SK-N-SH (cell line): Measurements from ENCODE around the gene VPS35. TPM values are rescaled to one million over a fixed set of nuclear protein-coding genes. Genes with fewer than 3 reads are reported as not detected.

ENCODE experiments used
- CTCF ChIA-PET: fragments of 300-600, 350-600 bp; formaldehyde crosslinking; extraction: SDS; loops from one replicate; lab custom pipeline; 2021; lab: Yijun Ruan, JAX
- POLR2A ChIA-PET: fragments of 350-600 bp; sonication (Branson Sonifier 250); formaldehyde crosslinking; extraction: SDS; loops from one replicate; lab custom pipeline; 2020; ENCODE audit warnings: antibody characterized with exemption, inconsistent platforms; lab: Yijun Ruan, JAX
- DNase-seq: peaks from one replicate; pipeline ENCODE4 v3.0.0; 2012
- H2AFZ ChIP-seq: fragments of 200-600 bp; sonication (generic); 2 replicates; pipeline ENCODE4 v1.8.1; 2016; ENCODE audit warnings: antibody characterized with exemption, mild to moderate bottlenecking, low read depth
- H3F3A ChIP-seq: fragments of 200-600 bp; sonication (generic); replicated peaks from 2 replicates; pipeline ENCODE3; 2016; ENCODE audit warnings: antibody characterized with exemption, mild to moderate bottlenecking; ENCODE audit not compliant: insufficient read depth
- H3K27ac ChIP-seq, 2 experiments: fragments of 200-500 bp in 1 of 2; fragments of 200-600 bp in 1 of 2; sonication (Bioruptor generic) in 1 of 2; sonication (generic), shearing (Covaris generic) in 1 of 2; 2 replicates each; pipeline versions ENCODE4 v1.5.1 to v1.6.1; 2014 to 2016; ENCODE audit warnings: low read depth in 2 of 2, inconsistent platforms in 1 of 2, low read length in 1 of 2, mild to moderate bottlenecking in 1 of 2, mixed read lengths in 1 of 2
- H3K27me3 ChIP-seq: fragments of 200-600 bp; sonication (generic), shearing (Covaris generic); 2 replicates; pipeline ENCODE4 v1.6.1; 2016; ENCODE audit warnings: mixed run types; ENCODE audit not compliant: insufficient read depth
- H3K36me3 ChIP-seq, 2 experiments: fragments of 200-500 bp in 1 of 2; fragments of 200-600 bp in 1 of 2; sonication (Bioruptor generic) in 1 of 2; sonication (generic) in 1 of 2; replicated peaks in 1 of 2; 2 replicates each; pipeline versions ENCODE3 to v1.5.1; 2014 to 2016; ENCODE audit warnings: low read length in 1 of 2, mild to moderate bottlenecking in 1 of 2; ENCODE audit not compliant: insufficient read depth in 2 of 2, control insufficient read depth in 1 of 2
- H3K4me1 ChIP-seq, 2 experiments: fragments of 200-500 bp in 1 of 2; fragments of 200-600 bp in 1 of 2; sonication (Bioruptor generic) in 1 of 2; sonication (generic), shearing (Covaris generic) in 1 of 2; 2 replicates each; pipeline versions ENCODE4 v1.5.1 to v1.6.1; 2014 to 2016; ENCODE audit warnings: low read depth in 1 of 2, low read length in 1 of 2, mixed run types in 1 of 2; ENCODE audit not compliant: insufficient read depth in 2 of 2, control insufficient read depth in 1 of 2
- H3K4me2 ChIP-seq: fragments of 200-600 bp; sonication (generic), shearing (Covaris generic); 2 replicates; pipeline ENCODE4 v1.6.1; 2017; ENCODE audit warnings: mixed run types
- H3K4me3 ChIP-seq, 2 experiments: fragments of 200-500 bp in 1 of 2; fragments of 200-600 bp in 1 of 2; sonication (Bioruptor generic) in 1 of 2; sonication (generic), shearing (Covaris generic) in 1 of 2; 2 replicates each; pipeline versions ENCODE4 v1.5.1 to v1.8.1; 2014 to 2016; ENCODE audit warnings: low read depth in 2 of 2, inconsistent platforms in 1 of 2, low read length in 1 of 2, mild to moderate bottlenecking in 1 of 2, mixed read lengths in 1 of 2, moderate library complexity in 1 of 2
- H3K79me2 ChIP-seq: fragments of 200-600 bp; sonication (generic); 2 replicates; pipeline ENCODE4 v1.8.1; 2017; ENCODE audit warnings: mild to moderate bottlenecking; ENCODE audit not compliant: insufficient read depth
- H3K9ac ChIP-seq: fragments of 200-600 bp; sonication (generic); 2 replicates; pipeline ENCODE4 v1.6.1; 2017; ENCODE audit warnings: mixed run types
- H3K9me2 ChIP-seq: fragments of 200-600 bp; sonication (generic); 2 replicates; pipeline ENCODE4 v1.6.1; 2017; ENCODE audit warnings: mixed run types
- H3K9me3 ChIP-seq: fragments of 200-600 bp; sonication (generic); 2 replicates; pipeline ENCODE4 v1.6.1; 2017; ENCODE audit warnings: mixed run types, mild to moderate bottlenecking, moderate library complexity
- H4K20me1 ChIP-seq: fragments of 200-600 bp; sonication (generic); 2 replicates; pipeline ENCODE4 v1.6.1; 2017; ENCODE audit warnings: mild to moderate bottlenecking, mixed run types; ENCODE audit not compliant: insufficient read depth
- FOXJ3 ChIP-seq: sonication (generic); formaldehyde crosslinking; IDR thresholded peaks from 2 replicates; pipeline ENCODE4 v1.5.1; 2020; ENCODE audit warnings: mild to moderate bottlenecking, missing genetic modification reagents
- MAX ChIP-seq: IDR thresholded peaks from 2 replicates; pipeline ENCODE4 v1.4.0; 2012; ENCODE audit warnings: low read depth
- MXI1 ChIP-seq: IDR thresholded peaks from 2 replicates; pipeline ENCODE4 v1.6.1; 2012; ENCODE audit warnings: mild to moderate bottlenecking, low read depth, low read length, improper control_type of control experiment
- NRF1 ChIP-seq: IDR thresholded peaks from 2 replicates; pipeline ENCODE4 v1.6.1; 2012; ENCODE audit warnings: low read depth, mild to moderate bottlenecking, low read length
- POLR2AphosphoS5 ChIP-seq: IDR thresholded peaks from 2 replicates; pipeline ENCODE4 v1.6.1; 2012; ENCODE audit warnings: low read depth, low read length
- RAD21 ChIP-seq: IDR thresholded peaks from 2 replicates; pipeline ENCODE4 v1.6.1; 2012; ENCODE audit warnings: mild to moderate bottlenecking, low read length
- RXRA ChIP-seq: IDR thresholded peaks from 2 replicates; pipeline ENCODE4 v1.4.0; 2012; ENCODE audit warnings: low read depth, mild to moderate bottlenecking, borderline replicate concordance
- SIN3A ChIP-seq: IDR thresholded peaks from 2 replicates; pipeline ENCODE4 v1.6.1; 2012; ENCODE audit warnings: low read depth, mild to moderate bottlenecking, low read length, moderate library complexity, borderline replicate concordance
- SMC3 ChIP-seq: IDR thresholded peaks from 2 replicates; pipeline ENCODE4 v1.6.1; 2012; ENCODE audit warnings: low read depth, low read length, improper control_type of control experiment
- TAF1 ChIP-seq: IDR thresholded peaks from 2 replicates; pipeline ENCODE4 v1.6.1; 2012; ENCODE audit warnings: low read depth, mild to moderate bottlenecking, low read length, moderate library complexity, borderline replicate concordance
- TEAD4 ChIP-seq: IDR thresholded peaks from 2 replicates; pipeline ENCODE4 v1.4.0; 2012; ENCODE audit warnings: mild to moderate bottlenecking, borderline replicate concordance; ENCODE audit not compliant: insufficient read depth
- USF2 ChIP-seq: fragments of 150-350 bp; IDR thresholded peaks from 2 replicates; pipeline ENCODE4 v1.6.1; 2017; ENCODE audit warnings: antibody characterized with exemption, low read length, low read depth, borderline replicate concordance
- WGBS: methylation state at CpG from one replicate; pipeline ENCODE4 v1.1.6; 2017; ENCODE audit warnings: low lambda C conversion rate; 5-methylcytosine and 5-hydroxymethylcytosine counted together
- polyA plus RNA-seq, 3 experiments: library from polyadenylated mRNA; depleted of rRNA; stranded (reverse); fragments of >200 nt; gene quantifications; 2 replicates each; pipeline ENCODE4 v1.2.3, GENCODE V29; 2012
- TF ChIP-seq, protein P1 (sequence below): fragments of 200-600 bp; sonication (generic); IDR thresholded peaks from 2 replicates; pipeline ENCODE4 v1.6.1; 2017; ENCODE audit warnings: antibody characterized with exemption, mild to moderate bottlenecking, moderate library complexity
- TF ChIP-seq, protein P2 (sequence below): fragments of 150-350 bp; IDR thresholded peaks from 2 replicates; pipeline ENCODE4 v1.6.1; 2016; ENCODE audit warnings: mild to moderate bottlenecking, low read depth, low read length

The VPS35 gene
- polyA plus RNA-seq, 1 of the 3 experiments (the other 2 are of a cell fraction), result 17.5 TPM

DNA sequence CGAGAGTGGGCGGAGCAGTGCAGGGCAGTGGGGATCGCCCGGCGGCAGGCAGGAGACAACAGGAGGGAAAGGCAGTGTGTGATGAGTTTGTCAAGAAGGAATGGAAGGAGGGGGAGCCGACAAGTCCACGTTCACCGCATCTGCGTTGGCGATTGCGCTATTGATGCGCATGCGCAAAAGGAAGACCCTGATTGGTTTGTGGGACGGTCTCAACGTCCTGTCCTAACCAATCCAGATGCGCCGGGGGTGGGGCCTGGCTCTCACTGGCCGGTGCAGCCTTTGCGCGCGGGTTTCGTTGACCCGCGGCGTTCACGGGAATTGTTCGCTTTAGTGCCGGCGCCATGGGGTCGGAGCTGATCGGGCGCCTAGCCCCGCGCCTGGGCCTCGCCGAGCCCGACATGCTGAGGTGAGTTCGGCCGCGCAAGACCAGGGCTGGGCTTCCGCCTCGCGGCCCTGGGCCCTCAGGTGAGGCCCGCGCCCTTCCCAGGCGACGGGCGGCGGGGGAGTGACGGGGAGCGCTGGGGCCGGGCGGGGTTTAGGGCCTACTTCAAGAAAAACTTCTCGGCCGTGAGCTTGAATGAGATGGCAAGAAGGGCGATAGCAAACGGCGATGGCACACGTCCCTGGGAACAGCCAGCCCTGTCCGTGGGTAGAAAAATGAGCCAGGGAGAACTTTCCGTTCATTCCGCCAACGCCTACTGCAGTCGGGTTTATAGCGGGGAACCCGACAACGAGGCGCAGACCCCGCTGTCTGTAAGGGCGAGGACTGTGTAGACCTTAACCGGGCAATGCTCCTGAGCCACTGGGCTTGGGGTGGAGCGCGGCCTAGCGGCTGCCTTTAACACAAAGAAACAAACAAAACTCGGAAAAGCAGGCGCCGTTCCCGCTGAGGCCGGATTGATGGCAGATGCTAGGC is 645 bp upstream of the VPS35 start, which contains the start of gene ORC6:
Gene ORC6 (plus strand): TSS at position 295 of the 916 bp plus-strand sequence. CDS start 47 bp downstream, at position 342.
- H3K36me3 ChIP-seq, result peaks cover 7 to 8% of the 10 kb centered on the region in 2 experiments
- H3K4me2 ChIP-seq, result peak within 1 kb of the TSS; percentile 96
- peaks cover 13% of the 10 kb centered on the region for H3F3A ChIP-seq
- ChIA-PET POLR2A (interaction anchor here (0.6 to 2.4 kb wide), 3 partner anchors 67 to 111 kb away, joined by 3 to 7 read pairs (median 3); no protein-coding TSS in a partner anchor), CTCF (interaction anchor here (0.6 to 3.0 kb wide), 19 partner anchors 8 to 134 kb away, joined by 3 to 18 read pairs (median 4); no protein-coding TSS in a partner anchor)
- peaks cover 18% of the 10 kb centered on the region in 2 experiments for H3K4me1 ChIP-seq
- no peaks in the 10 kb centered on the region for H3K9me3 ChIP-seq
- H3K9me2 ChIP-seq, result no peaks in the 10 kb centered on the region
- WGBS, result 1% methylated on average over 23 of the region's 79 CpGs
- H2AFZ ChIP-seq, result peak within 1 kb of the TSS; percentile 74
- peak within 1 kb of the TSS; percentile 90 for H3K9ac ChIP-seq
- H3K27me3 ChIP-seq, result no peaks in the 10 kb centered on the region
- H4K20me1 ChIP-seq, result peaks cover 51% of the 10 kb centered on the region
- H3K4me3 ChIP-seq, result peak within 1 kb of the TSS; percentile 69 to 83
- peak within 1 kb of the TSS; percentile 93 to 99 for H3K27ac ChIP-seq
- TF ChIP-seq RXRA (no peak), FOXJ3 (CRISPR knock-in tag) (no peak), NRF1 (peak; percentile 85), MAX (peak; percentile 62), SIN3A (peak; percentile 98), SMC3 (peak; percentile 44; the same call in 1 of the 2 replicates), RAD21 (peak; percentile 59), MXI1 (peak; percentile 97), USF2 (no peak), TEAD4 (no peak), POLR2AphosphoS5 (peak; percentile 48; the same call in 1 of the 2 replicates), TAF1 (peak; percentile 65)
- TF ChIP-seq, protein P1, sequence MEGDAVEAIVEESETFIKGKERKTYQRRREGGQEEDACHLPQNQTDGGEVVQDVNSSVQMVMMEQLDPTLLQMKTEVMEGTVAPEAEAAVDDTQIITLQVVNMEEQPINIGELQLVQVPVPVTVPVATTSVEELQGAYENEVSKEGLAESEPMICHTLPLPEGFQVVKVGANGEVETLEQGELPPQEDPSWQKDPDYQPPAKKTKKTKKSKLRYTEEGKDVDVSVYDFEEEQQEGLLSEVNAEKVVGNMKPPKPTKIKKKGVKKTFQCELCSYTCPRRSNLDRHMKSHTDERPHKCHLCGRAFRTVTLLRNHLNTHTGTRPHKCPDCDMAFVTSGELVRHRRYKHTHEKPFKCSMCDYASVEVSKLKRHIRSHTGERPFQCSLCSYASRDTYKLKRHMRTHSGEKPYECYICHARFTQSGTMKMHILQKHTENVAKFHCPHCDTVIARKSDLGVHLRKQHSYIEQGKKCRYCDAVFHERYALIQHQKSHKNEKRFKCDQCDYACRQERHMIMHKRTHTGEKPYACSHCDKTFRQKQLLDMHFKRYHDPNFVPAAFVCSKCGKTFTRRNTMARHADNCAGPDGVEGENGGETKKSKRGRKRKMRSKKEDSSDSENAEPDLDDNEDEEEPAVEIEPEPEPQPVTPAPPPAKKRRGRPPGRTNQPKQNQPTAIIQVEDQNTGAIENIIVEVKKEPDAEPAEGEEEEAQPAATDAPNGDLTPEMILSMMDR, result peak; percentile 63
- TF ChIP-seq, protein P2, sequence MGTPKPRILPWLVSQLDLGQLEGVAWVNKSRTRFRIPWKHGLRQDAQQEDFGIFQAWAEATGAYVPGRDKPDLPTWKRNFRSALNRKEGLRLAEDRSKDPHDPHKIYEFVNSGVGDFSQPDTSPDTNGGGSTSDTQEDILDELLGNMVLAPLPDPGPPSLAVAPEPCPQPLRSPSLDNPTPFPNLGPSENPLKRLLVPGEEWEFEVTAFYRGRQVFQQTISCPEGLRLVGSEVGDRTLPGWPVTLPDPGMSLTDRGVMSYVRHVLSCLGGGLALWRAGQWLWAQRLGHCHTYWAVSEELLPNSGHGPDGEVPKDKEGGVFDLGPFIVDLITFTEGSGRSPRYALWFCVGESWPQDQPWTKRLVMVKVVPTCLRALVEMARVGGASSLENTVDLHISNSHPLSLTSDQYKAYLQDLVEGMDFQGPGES, result peak; percentile 71
- peak; percentile 96 for DNase-seq
- peaks cover 80% of the 10 kb centered on the region for H3K79me2 ChIP-seq
